GM06990 (cell line): Measurements from ENCODE around the gene ADAMTS14.

Source experiments
- DNase-seq: peaks from one replicate; pipeline ENCODE4 v3.0.0-alpha.2; 2011; ENCODE audit not compliant: insufficient read length; ENCODE audit errors: extremely low read depth
- H3K27me3 ChIP-seq: replicated peaks from 2 replicates; pipeline ENCODE4 v1.6.0; 2011; ENCODE audit warnings: low read length; ENCODE audit not compliant: control insufficient read depth, insufficient read depth
- H3K36me3 ChIP-seq: 2 replicates; pipeline ENCODE4 v1.5.1; 2011; ENCODE audit warnings: low read length; ENCODE audit not compliant: control insufficient read depth, insufficient read depth
- H3K4me3 ChIP-seq: replicated peaks from 2 replicates; pipeline ENCODE4 v1.5.1; 2011; ENCODE audit warnings: low read depth, mild to moderate bottlenecking, control low read depth, low read length
- CTCF ChIP-seq: IDR thresholded peaks from 2 replicates; pipeline ENCODE4 v1.5.1; 2011; ENCODE audit warnings: low read length, control low read depth, mild to moderate bottlenecking, inconsistent platforms; ENCODE audit not compliant: insufficient read depth, poor library complexity, severe bottlenecking

Gene ADAMTS14

GRCh38 chr10:70711177-70711576 is 38.9 kb downstream of the ADAMTS14 start:
- no peak for DNase-seq
- Histone ChIP-seq H3K27me3 (no peaks in the 10 kb centered on the region; the same call in 1 of the 2 replicates), H3K36me3 (no peaks in the 10 kb centered on the region), H3K4me3 (no peak overlapping the region)
- TF ChIP-seq CTCF: no peak

- H3K36me3 ChIP-seq: no peaks in the 10 kb centered on the region
Measured at GRCh38 chr10:70711911-70712310, 39.6 kb downstream of the ADAMTS14 start.

GRCh38 chr10:70714245-70714644 is 41.9 kb downstream of the ADAMTS14 start:
- TF ChIP-seq CTCF: no peak
- DNase-seq: no peak
- H3K36me3 ChIP-seq: no peaks in the 10 kb centered on the region
- no peaks in the 10 kb centered on the region for H3K27me3 ChIP-seq
- no peak overlapping the region for H3K4me3 ChIP-seq

More at GRCh38 chr10:70711911-70712310, 39.6 kb downstream of the ADAMTS14 start:
- Histone ChIP-seq H3K4me3 (no peak overlapping the region), H3K27me3 (no peaks in the 10 kb centered on the region)
- no peak for TF ChIP-seq CTCF
- DNase-seq: no peak

GRCh38 chr10:70714951-70715350 is 42.6 kb downstream of the ADAMTS14 start:
- Histone ChIP-seq H3K4me3 (no peak overlapping the region), H3K27me3 (no peaks in the 10 kb centered on the region), H3K36me3 (no peaks in the 10 kb centered on the region)
- TF ChIP-seq CTCF: no peak
- DNase-seq: no peak

- Histone ChIP-seq H3K36me3 (no peaks in the 10 kb centered on the region), H3K27me3 (no peaks in the 10 kb centered on the region), H3K4me3 (no peak overlapping the region)
- no peak for TF ChIP-seq CTCF
- DNase-seq: no peak
Measured at GRCh38 chr10:70715853-70716795, 43.8 kb downstream of the ADAMTS14 start.
